Ishikawa (cell line): Measurements from ENCODE around the gene UBALD1.

Experiments used
- EGR1 ChIP-seq: IDR thresholded peaks from 2 replicates; pipeline ENCODE4 v1.6.1; 2012
- EP300 ChIP-seq: IDR thresholded peaks from 2 replicates; pipeline ENCODE4 v1.6.1; 2012; ENCODE audit warnings: borderline replicate concordance
- MAX ChIP-seq: IDR thresholded peaks from 2 replicates; pipeline ENCODE4 v1.6.1; 2012
- TAF1 ChIP-seq: IDR thresholded peaks from 2 replicates; pipeline ENCODE4 v1.6.1; 2012; ENCODE audit warnings: low read depth, mild to moderate bottlenecking
- USF1 ChIP-seq: IDR thresholded peaks from 2 replicates; pipeline ENCODE4 v1.6.1; 2012
- YY1 ChIP-seq: IDR thresholded peaks from 2 replicates; pipeline ENCODE4 v1.6.1; 2012; ENCODE audit warnings: low read depth
- ZBTB7A ChIP-seq: IDR thresholded peaks from 2 replicates; pipeline ENCODE4 v1.6.1; 2012; ENCODE audit warnings: low read depth

GRCh38 chr16:4636196-4636595, 21.5 kb upstream of the UBALD1 start:
- no peak for TF ChIP-seq ZBTB7A
- TF ChIP-seq MAX, result no peak
- no peak for TF ChIP-seq TAF1
- TF ChIP-seq EGR1, result no peak
- TF ChIP-seq USF1, result no peak
- TF ChIP-seq EP300, result no peak
- no peak for TF ChIP-seq YY1
